HG03097 (cell line): ENCODE measurements around the gene TNFRSF8.

Experiments
- ATAC-seq: cut with Tn5 transposase; IDR thresholded peaks from one replicate; pipeline ENCODE4 v1.9.1; 2021; ENCODE audit not compliant: unreplicated experiment, low FRiP score

The TNFRSF8 gene

GRCh38 chr1:12185036-12185917 is 122.2 kb downstream of the TNFRSF8 start:
- ATAC-seq, result no peak

- ATAC-seq, result no peak
Observed at GRCh38 chr1:12185918-12186678, 123.0 kb downstream of the TNFRSF8 start.

GRCh38 chr1:12186679-12186985 is 123.5 kb downstream of the TNFRSF8 start:
- ATAC-seq, result no peak

- no peak for ATAC-seq
Observed at GRCh38 chr1:12188115-12188514, 125.0 kb downstream of the TNFRSF8 start.

- no peak for ATAC-seq
Observed at GRCh38 chr1:12188657-12189327, 125.7 kb downstream of the TNFRSF8 start.

- no peak for ATAC-seq
Observed at GRCh38 chr1:12189328-12189682, 126.2 kb downstream of the TNFRSF8 start.

- ATAC-seq, result no peak
Observed at GRCh38 chr1:12191242-12192032, 128.3 kb downstream of the TNFRSF8 start.
